KMS-11 (cell line): ENCODE measurements around the gene MAML2.

ENCODE experiments used
- H2AFZ ChIP-seq: fragments of 200-600 bp; sonication (generic); 2 replicates; pipeline ENCODE4 v1.6.1; 2016; ENCODE audit warnings: antibody characterized with exemption, mixed run types, low read depth
- H3K27ac ChIP-seq: fragments of 200-600 bp; sonication (generic); 2 replicates; pipeline ENCODE4 v1.6.1; 2016; ENCODE audit warnings: mild to moderate bottlenecking, mixed run types
- H3K27me3 ChIP-seq: fragments of 200-600 bp; sonication (generic); 2 replicates; pipeline ENCODE4 v1.6.1; 2017; ENCODE audit warnings: mild to moderate bottlenecking, low read depth, mixed run types, moderate library complexity; ENCODE audit not compliant: insufficient read depth
- H3K36me3 ChIP-seq: fragments of 200-600 bp; sonication (generic); 2 replicates; pipeline ENCODE4 v1.6.1; 2017; ENCODE audit warnings: mild to moderate bottlenecking, mixed run types; ENCODE audit not compliant: insufficient read depth
- H3K4me1 ChIP-seq: fragments of 200-600 bp; sonication (generic); 2 replicates; pipeline ENCODE4 v1.6.1; 2016; ENCODE audit warnings: mild to moderate bottlenecking, low read depth, mixed run types; ENCODE audit not compliant: poor library complexity, severe bottlenecking
- H3K4me2 ChIP-seq: fragments of 200-600 bp; sonication (generic); 2 replicates; pipeline ENCODE4 v1.7.0; 2016; ENCODE audit warnings: mild to moderate bottlenecking, mixed run types
- H3K4me3 ChIP-seq: fragments of 200-600 bp; sonication (generic); IDR thresholded peaks from 2 replicates; pipeline ENCODE4 v1.6.1; 2017; ENCODE audit warnings: low read depth, low read length, mixed read lengths; ENCODE audit not compliant: insufficient read depth
- H3K79me2 ChIP-seq: fragments of 200-600 bp; sonication (generic); 2 replicates; pipeline ENCODE4 v1.6.1; 2016; ENCODE audit warnings: low read depth, mixed run types; ENCODE audit not compliant: insufficient read depth
- H3K9ac ChIP-seq: fragments of 200-600 bp; sonication (generic); 2 replicates; pipeline ENCODE4 v1.6.1; 2016; ENCODE audit warnings: mild to moderate bottlenecking, mixed run types
- H4K20me1 ChIP-seq: fragments of 200-600 bp; sonication (generic); 2 replicates; pipeline ENCODE4 v1.6.1; 2016; ENCODE audit warnings: mild to moderate bottlenecking, mixed run types; ENCODE audit not compliant: insufficient read depth
- TF ChIP-seq, protein P1 (sequence below): fragments of 200-600 bp; sonication (generic); conservative IDR thresholded peaks from 2 replicates; pipeline ENCODE4 v1.6.1; 2017; ENCODE audit warnings: low read depth, mild to moderate bottlenecking, antibody characterized with exemption, low read length, moderate library complexity, mixed read lengths

The MAML2 gene

DNA sequence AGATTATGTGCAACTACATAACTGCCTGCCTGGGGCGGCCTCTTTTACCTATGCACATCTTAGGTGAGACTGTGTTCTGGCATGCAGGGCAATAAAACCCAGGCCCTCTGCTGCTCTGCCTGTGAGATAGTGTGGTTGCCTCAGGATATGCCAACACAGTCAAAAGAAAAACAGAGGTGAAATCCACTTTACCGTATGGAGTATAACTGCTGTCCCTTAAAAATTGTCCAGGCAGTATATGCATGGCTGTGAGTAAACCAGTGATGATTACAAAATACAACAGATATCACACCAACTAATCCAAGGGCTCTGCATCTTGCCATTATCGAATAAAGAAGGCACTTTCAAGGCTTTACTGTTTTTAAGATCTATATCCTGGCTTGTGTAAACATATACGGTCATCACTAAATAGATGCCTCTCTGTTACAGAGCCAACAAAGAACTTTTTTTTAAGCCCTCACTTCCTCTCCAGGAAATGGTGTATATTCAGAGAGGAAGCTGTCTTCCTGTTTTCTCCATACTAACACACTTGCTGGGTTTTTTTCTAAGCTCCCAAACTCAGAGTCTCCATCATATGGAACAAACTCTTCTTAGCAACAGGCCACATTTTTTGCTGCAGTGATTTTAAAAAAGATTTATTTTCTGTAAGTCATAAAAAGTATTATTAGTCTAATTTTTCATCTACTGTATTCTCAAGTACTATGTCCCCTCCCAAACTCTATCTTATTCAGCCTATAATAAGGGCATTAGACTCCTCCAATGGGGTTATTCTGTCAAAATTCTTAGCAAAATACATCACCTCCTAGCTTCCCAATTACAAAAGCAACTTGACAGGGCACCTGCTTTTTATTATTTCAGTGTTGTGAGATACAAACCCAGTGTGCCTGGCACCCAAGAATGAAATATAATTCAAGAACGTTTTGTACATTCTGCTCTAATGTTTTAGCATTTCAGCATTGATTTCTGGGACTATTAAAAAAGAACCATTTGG lies 135.2 kb downstream of the MAML2 start:
- Histone ChIP-seq H3K4me1 (no peaks in the 10 kb centered on the region), H4K20me1 (no peaks in the 10 kb centered on the region), H3K9ac (no peak overlapping the region), H3K79me2 (no peaks in the 10 kb centered on the region), H3K4me3 (no peak overlapping the region), H3K27ac (no peak overlapping the region), H3K36me3 (no peaks in the 10 kb centered on the region), H3K4me2 (no peak overlapping the region), H3K27me3 (no peaks in the 10 kb centered on the region), H2AFZ (no peak overlapping the region)
- TF ChIP-seq, protein P1, sequence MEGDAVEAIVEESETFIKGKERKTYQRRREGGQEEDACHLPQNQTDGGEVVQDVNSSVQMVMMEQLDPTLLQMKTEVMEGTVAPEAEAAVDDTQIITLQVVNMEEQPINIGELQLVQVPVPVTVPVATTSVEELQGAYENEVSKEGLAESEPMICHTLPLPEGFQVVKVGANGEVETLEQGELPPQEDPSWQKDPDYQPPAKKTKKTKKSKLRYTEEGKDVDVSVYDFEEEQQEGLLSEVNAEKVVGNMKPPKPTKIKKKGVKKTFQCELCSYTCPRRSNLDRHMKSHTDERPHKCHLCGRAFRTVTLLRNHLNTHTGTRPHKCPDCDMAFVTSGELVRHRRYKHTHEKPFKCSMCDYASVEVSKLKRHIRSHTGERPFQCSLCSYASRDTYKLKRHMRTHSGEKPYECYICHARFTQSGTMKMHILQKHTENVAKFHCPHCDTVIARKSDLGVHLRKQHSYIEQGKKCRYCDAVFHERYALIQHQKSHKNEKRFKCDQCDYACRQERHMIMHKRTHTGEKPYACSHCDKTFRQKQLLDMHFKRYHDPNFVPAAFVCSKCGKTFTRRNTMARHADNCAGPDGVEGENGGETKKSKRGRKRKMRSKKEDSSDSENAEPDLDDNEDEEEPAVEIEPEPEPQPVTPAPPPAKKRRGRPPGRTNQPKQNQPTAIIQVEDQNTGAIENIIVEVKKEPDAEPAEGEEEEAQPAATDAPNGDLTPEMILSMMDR = no peak

DNA sequence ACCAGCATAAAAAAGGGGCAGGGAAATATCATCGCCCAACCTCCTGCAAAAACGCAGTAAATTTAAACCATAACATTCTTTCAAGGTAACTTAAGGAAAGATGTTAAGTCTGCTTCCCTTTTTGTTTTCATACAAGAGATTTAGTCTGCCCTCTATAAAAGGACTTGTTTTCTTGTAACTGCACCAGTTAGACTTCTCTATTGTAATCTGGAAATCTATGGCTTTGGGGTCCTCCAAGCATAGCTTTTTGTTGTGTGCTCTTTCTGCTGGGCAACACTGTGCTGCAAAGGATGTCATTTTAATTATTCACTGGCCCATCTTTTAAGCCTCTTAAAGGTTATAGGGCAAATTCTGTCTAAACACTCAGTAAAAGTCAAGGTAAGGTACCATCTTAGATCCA lies 136.0 kb downstream of the MAML2 start:
- Histone ChIP-seq H3K9ac (no peak overlapping the region), H3K4me1 (no peaks in the 10 kb centered on the region), H3K4me3 (no peak overlapping the region), H3K27me3 (no peaks in the 10 kb centered on the region), H2AFZ (no peak overlapping the region), H3K36me3 (no peaks in the 10 kb centered on the region), H4K20me1 (no peaks in the 10 kb centered on the region), H3K27ac (no peak overlapping the region), H3K79me2 (no peaks in the 10 kb centered on the region), H3K4me2 (no peak overlapping the region)
- TF ChIP-seq, protein P1 = no peak

DNA sequence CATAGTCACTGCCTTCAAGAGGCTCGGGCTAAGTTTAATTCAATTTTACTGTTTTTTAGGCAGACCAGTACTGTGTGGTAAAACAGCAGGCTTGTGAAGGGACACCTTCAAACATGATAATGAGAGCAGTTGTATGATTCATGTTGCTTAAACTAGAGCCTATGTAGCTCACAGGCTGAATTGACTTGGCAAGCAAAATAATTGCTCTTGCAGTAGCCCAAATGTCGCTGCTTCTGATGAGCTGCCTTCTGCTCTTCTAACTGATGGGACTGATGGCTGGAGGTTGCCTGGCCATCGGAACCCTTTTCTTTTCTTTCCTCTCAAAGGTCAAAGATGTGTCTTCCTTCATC lies 137.6 kb downstream of the MAML2 start:
- TF ChIP-seq, protein P1 = no peak
- no peaks in the 10 kb centered on the region for H3K79me2 ChIP-seq
- no peak overlapping the region for H3K9ac ChIP-seq
- H4K20me1 ChIP-seq = no peaks in the 10 kb centered on the region
- H2AFZ ChIP-seq = no peak overlapping the region
- no peaks in the 10 kb centered on the region for H3K4me1 ChIP-seq
- no peak overlapping the region for H3K27ac ChIP-seq
- H3K36me3 ChIP-seq = no peaks in the 10 kb centered on the region
- H3K4me3 ChIP-seq = no peak overlapping the region
- H3K4me2 ChIP-seq = no peak overlapping the region
- H3K27me3 ChIP-seq = no peaks in the 10 kb centered on the region

DNA sequence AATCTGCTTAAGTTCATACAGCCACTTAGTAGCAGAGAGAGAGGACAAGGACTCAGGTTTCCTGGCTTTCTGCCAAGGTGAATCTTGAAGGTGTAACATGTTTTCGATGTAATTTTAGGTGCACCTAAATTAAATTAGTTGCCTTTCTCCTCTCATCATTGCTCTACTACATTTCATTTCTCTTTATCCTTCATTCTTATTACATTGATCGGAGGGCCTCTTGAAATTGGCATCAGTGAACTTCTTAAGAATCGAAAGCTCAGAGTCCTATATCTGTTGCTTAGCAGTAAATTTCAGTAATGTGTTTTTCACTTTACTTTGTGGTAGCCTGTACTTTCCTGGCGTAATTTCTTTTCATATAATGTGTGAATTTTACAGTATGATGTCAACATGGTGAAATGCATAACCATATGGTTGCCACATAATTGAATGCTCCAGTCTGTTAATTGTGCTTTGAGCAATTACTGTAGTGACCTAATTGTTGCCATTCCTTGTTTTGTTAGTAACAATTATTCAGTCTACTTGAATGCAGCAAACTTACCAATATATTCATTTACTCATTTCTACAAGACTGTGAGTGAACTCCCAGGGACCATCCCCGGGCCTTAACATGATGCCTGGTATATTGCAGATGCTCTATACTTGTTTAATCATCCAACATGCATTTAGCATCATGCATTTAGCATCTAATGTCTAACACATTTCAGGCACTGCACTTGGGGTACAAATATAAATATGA lies 138.1 kb downstream of the MAML2 start:
- Histone ChIP-seq H3K36me3 (no peaks in the 10 kb centered on the region), H3K4me2 (no peak overlapping the region), H3K4me3 (no peak overlapping the region), H3K4me1 (no peaks in the 10 kb centered on the region), H3K27ac (no peak overlapping the region), H4K20me1 (no peaks in the 10 kb centered on the region), H3K27me3 (no peaks in the 10 kb centered on the region), H3K79me2 (no peaks in the 10 kb centered on the region), H3K9ac (no peak overlapping the region), H2AFZ (no peak overlapping the region)
- TF ChIP-seq, protein P1 = no peak
